ENCODE data around the gene UTP4.

The UTP4 gene

GRCh38 chr16:69132424-69133252 is at the start of gene UTP4, which contains the start of gene CHTF8:
Gene UTP4, plus strand, starts transcription at chr16:69132649. Its CDS starts 811 bp downstream, at chr16:69133460.
Gene CHTF8, minus strand, starts transcription at chr16:69132588. Its CDS starts 11,130 bp downstream, at chr16:69121458.
- H3K36me3 ChIP-seq, result no peaks in the 10 kb centered on the region
- H3K4me3 ChIP-seq (ENCODE audit: low read depth in 1 of 2, low read length in 1 of 2), result peak within 1 kb of the TSS; percentile 85 to 88
- H3K9me3 ChIP-seq, result no peaks in the 10 kb centered on the region
- peak within 1 kb of the TSS; percentile 92 for H3K27ac ChIP-seq
- H3K27me3 ChIP-seq, result no peaks in the 10 kb centered on the region
- peak; percentile 48 for TF ChIP-seq CTCF (IDR thresholded peaks at IDR 0.05)
- H3K4me1 ChIP-seq (ENCODE audit: control insufficient read depth in 1 of 2, insufficient read depth in 1 of 2, low read depth in 1 of 2, low read length in 1 of 2), result peaks cover 17 to 20% of the 10 kb centered on the region in 2 experiments

- Histone ChIP-seq H3K4me3 (ENCODE audit: low read depth in 1 of 2, low read length in 1 of 2) (no peak overlapping the region), H3K9me3 (no peaks in the 10 kb centered on the region), H3K4me1 (ENCODE audit: control insufficient read depth in 1 of 2, insufficient read depth in 1 of 2, low read depth in 1 of 2, low read length in 1 of 2) (no peaks in the 10 kb centered on the region), H3K27ac (no peak overlapping the region), H3K36me3 (peaks cover 14% of the 10 kb centered on the region), H3K27me3 (no peaks in the 10 kb centered on the region)
- no peak for TF ChIP-seq CTCF (IDR thresholded peaks at IDR 0.05)
Observed at GRCh38 chr16:69083306-69083941, 49.0 kb upstream of the UTP4 start.

- no peak overlapping the region for H3K4me3 ChIP-seq (ENCODE audit: low read depth in 1 of 2, low read length in 1 of 2)
- H3K36me3 ChIP-seq, result peaks cover 14% of the 10 kb centered on the region
- no peaks in the 10 kb centered on the region for H3K27me3 ChIP-seq
- peaks cover under 1 to 1% of the 10 kb centered on the region in 2 experiments for H3K4me1 ChIP-seq (ENCODE audit: control insufficient read depth in 1 of 2, insufficient read depth in 1 of 2, low read depth in 1 of 2, low read length in 1 of 2)
- H3K9me3 ChIP-seq, result no peaks in the 10 kb centered on the region
- no peak overlapping the region for H3K27ac ChIP-seq
- TF ChIP-seq CTCF (IDR thresholded peaks at IDR 0.05), result no peak
Observed at GRCh38 chr16:69084289-69084688, 48.2 kb upstream of the UTP4 start.

GRCh38 chr16:69085032-69085695 is 47.3 kb upstream of the UTP4 start:
- peaks cover 6 to 10% of the 10 kb centered on the region in 2 experiments for H3K4me1 ChIP-seq (ENCODE audit: control insufficient read depth in 1 of 2, insufficient read depth in 1 of 2, low read depth in 1 of 2, low read length in 1 of 2)
- no peak overlapping the region for H3K4me3 ChIP-seq (ENCODE audit: low read depth in 1 of 2, low read length in 1 of 2)
- H3K27ac ChIP-seq, result no peak overlapping the region
- no peak for TF ChIP-seq CTCF (IDR thresholded peaks at IDR 0.05)
- H3K36me3 ChIP-seq, result peaks cover 14% of the 10 kb centered on the region
- H3K9me3 ChIP-seq, result no peaks in the 10 kb centered on the region
- no peaks in the 10 kb centered on the region for H3K27me3 ChIP-seq

- H3K36me3 ChIP-seq, result peaks cover 14% of the 10 kb centered on the region
- TF ChIP-seq CTCF (IDR thresholded peaks at IDR 0.05), result no peak
- H3K4me1 ChIP-seq (ENCODE audit: control insufficient read depth in 1 of 2, insufficient read depth in 1 of 2, low read depth in 1 of 2, low read length in 1 of 2), result peaks cover 6 to 10% of the 10 kb centered on the region in 2 experiments
- H3K4me3 ChIP-seq (ENCODE audit: low read depth in 1 of 2, low read length in 1 of 2), result no peak overlapping the region
- H3K9me3 ChIP-seq, result no peaks in the 10 kb centered on the region
- no peaks in the 10 kb centered on the region for H3K27me3 ChIP-seq
- no peak overlapping the region for H3K27ac ChIP-seq
Observed at GRCh38 chr16:69087161-69087581, 45.3 kb upstream of the UTP4 start.

All from neutrophil (primary cell).